ENCODE data around the gene MEIOSIN.

The MEIOSIN gene

GRCh38 chr19:45804140-45804958 lies 71.1 kb downstream of the MEIOSIN start:
- no peak for DNase-seq

DNA sequence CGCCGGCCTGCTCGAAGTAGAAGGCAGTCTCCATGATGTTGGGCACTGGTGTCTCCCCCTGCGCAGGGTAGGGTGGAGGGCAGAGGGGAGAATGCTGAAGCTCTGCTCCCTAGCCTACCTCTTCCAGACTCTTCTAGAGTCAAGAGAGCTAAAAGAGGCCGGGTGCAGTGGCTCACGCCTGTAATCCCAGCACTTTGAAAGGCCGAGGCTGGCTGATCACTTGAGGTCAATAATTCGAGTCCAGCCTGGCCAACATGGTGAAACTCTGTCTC lies 71.7 kb downstream of the MEIOSIN start:
- DNase-seq = no peak

- DNase-seq = no peak
Observed at GRCh38 chr19:45805719-45806118, 72.5 kb downstream of the MEIOSIN start.

- DNase-seq = peak; percentile 86
Observed at GRCh38 chr19:45809643-45810159, 76.5 kb downstream of the MEIOSIN start.

DNA sequence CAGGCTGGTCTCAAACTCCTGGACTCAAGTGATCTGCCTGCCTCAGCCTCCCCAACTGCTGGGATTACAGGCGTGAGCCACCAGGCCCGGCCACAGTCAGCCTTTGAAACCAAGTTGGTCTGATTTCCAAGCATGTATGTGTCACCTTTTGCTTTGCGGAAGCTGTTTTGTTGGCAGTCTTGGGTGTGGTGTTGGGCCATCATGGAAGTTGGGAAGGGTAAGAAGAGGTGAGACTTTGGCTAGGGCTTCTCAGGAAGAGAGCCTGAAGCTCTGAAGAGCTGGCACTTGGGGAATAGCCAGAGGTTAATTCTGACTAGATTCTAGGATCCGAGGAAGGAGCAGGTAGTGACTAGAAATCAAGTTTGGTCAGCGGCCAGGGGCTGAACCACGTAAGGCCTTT lies 79.1 kb downstream of the MEIOSIN start:
- DNase-seq = no peak

Data from NCI-H69 (cell line).